HFFc6 (cell line): ENCODE measurements around the gene JAZF1. TPM values are rescaled to one million over a fixed set of nuclear protein-coding genes. Genes with fewer than 3 reads are reported as not detected.

Experiments used
- DNase-seq: peaks from one replicate; pipeline ENCODE4 v3.0.0-alpha.2; 2018
- H3K27ac Mint-ChIP-seq: 2 replicates; pipeline ENCODE4 v1.8.0; 2020; ENCODE audit warnings: mild to moderate bottlenecking, mixed read lengths
- H3K27me3 Mint-ChIP-seq: 2 replicates; pipeline ENCODE4 v1.8.0; 2021; ENCODE audit warnings: mild to moderate bottlenecking, moderate library complexity, mixed read lengths; ENCODE audit not compliant: insufficient read depth
- H3K36me3 Mint-ChIP-seq: 2 replicates; pipeline ENCODE4 v1.8.0; 2021; ENCODE audit warnings: low read depth, mixed read lengths
- H3K4me1 Mint-ChIP-seq: 2 replicates; pipeline ENCODE4 v1.8.0; 2020; ENCODE audit warnings: low read depth, mixed read lengths
- H3K4me3 Mint-ChIP-seq: 2 replicates; pipeline ENCODE4 v1.8.0; 2020; ENCODE audit warnings: mild to moderate bottlenecking, moderate library complexity, mixed read lengths
- H3K9me3 Mint-ChIP-seq: 2 replicates; pipeline ENCODE4 v1.8.0; 2020; ENCODE audit warnings: mild to moderate bottlenecking, mixed read lengths
- total RNA-seq, 6 experiments: library from RNA; stranded (reverse); fragmentation: NEBNext Ultra II Directional; extraction: Animal tissue kit (Norgen Biotek cat#: 25700); gene quantifications; 2 replicates in 1 of 6; 3 replicates in 5 of 6; pipeline ENCODE4 v1.2.3, GENCODE V29; 2021
- TF ChIP-seq, protein P1 (sequence below): fragments of 200-600 bp; sonication (generic); IDR thresholded peaks from 2 replicates; pipeline ENCODE4 v1.5.0; 2021; ENCODE audit warnings: antibody characterized with exemption, mild to moderate bottlenecking

The JAZF1 gene
- total RNA-seq, 6 experiments from 2014 or later: 17.5 to 26.3 (median 21.4) TPM

DNA sequence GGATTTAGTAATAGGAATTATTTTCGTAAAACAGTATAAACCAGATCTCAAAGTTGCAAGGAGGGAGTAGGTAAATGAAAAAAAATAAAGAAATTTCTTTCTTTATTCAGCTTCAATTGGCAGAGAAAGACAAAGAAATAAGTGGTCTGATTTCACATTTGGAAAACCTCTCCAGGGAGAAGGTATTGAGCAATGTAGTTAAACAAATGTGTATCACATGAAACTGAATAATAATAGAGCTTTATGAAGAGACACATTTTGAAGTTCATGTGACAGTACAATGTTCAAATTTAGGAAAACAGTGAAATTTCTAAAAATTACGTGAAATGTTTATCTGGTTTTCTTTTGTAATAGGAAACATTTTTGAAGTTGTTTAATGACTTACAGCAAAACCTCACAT, 377.6 kb downstream of the JAZF1 start:
- Mint-ChIP-seq H3K27me3 (no peaks in the 10 kb centered on the region; the same call in none of the 2 replicates), H3K27ac (no peak overlapping the region), H3K36me3 (peaks cover 8% of the 10 kb centered on the region; the same call in 1 of the 2 replicates), H3K4me1 (peaks cover 12% of the 10 kb centered on the region), H3K4me3 (no peak overlapping the region), H3K9me3 (no peaks in the 10 kb centered on the region)
- no peak for DNase-seq
- TF ChIP-seq, protein P1, sequence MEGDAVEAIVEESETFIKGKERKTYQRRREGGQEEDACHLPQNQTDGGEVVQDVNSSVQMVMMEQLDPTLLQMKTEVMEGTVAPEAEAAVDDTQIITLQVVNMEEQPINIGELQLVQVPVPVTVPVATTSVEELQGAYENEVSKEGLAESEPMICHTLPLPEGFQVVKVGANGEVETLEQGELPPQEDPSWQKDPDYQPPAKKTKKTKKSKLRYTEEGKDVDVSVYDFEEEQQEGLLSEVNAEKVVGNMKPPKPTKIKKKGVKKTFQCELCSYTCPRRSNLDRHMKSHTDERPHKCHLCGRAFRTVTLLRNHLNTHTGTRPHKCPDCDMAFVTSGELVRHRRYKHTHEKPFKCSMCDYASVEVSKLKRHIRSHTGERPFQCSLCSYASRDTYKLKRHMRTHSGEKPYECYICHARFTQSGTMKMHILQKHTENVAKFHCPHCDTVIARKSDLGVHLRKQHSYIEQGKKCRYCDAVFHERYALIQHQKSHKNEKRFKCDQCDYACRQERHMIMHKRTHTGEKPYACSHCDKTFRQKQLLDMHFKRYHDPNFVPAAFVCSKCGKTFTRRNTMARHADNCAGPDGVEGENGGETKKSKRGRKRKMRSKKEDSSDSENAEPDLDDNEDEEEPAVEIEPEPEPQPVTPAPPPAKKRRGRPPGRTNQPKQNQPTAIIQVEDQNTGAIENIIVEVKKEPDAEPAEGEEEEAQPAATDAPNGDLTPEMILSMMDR: no peak

DNA sequence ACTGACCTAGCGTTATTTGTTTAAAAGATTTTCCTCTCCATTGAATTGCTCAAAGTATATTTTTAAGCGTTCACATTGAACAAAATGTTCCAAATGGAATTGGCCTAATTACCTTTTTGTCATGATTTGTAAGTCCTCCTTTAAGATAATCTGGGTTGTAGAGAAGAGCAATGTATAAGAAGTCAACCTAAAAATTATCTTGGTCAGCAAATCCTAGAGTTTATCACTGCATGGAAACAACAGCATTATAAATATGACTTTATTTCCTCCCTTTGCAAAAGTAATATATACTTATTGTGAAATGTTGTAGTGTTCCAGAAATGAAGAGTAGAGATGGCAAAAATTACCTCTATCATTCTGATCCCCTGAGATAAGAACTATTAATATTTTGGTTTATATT, 381.4 kb downstream of the JAZF1 start:
- peaks cover 12% of the 10 kb centered on the region for H3K36me3 Mint-ChIP-seq
- TF ChIP-seq, protein P1: no peak
- H3K27me3 Mint-ChIP-seq: no peaks in the 10 kb centered on the region; the same call in none of the 2 replicates
- H3K4me3 Mint-ChIP-seq: no peak overlapping the region
- no peaks in the 10 kb centered on the region; the same call in 1 of the 2 replicates for H3K4me1 Mint-ChIP-seq
- DNase-seq: no peak
- H3K27ac Mint-ChIP-seq: no peak overlapping the region
- H3K9me3 Mint-ChIP-seq: no peaks in the 10 kb centered on the region

DNA sequence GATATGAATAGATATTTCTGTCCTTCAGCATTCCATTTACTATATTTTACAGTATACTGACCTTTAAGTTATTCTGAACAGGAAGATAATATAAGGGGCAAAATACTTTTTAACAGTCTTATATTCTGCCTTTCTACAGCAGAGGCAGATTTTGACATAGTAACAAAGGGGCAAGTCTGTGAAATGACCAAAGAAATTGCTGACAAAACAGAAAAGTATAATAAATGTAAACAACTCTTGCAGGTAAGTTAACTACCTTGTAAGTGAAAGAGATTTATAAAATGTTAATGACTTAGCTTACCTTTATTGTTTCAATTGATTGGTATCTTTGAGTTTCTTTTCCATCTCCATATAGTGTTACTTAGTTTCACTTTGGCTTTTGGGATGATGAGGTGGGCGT, 384.6 kb downstream of the JAZF1 start:
- H3K4me3 Mint-ChIP-seq: no peak overlapping the region
- DNase-seq: no peak
- no peak overlapping the region for H3K27ac Mint-ChIP-seq
- no peaks in the 10 kb centered on the region for H3K9me3 Mint-ChIP-seq
- peaks cover 28% of the 10 kb centered on the region for H3K36me3 Mint-ChIP-seq
- H3K27me3 Mint-ChIP-seq: no peaks in the 10 kb centered on the region; the same call in 1 of the 2 replicates
- H3K4me1 Mint-ChIP-seq: peaks cover 21% of the 10 kb centered on the region
- TF ChIP-seq, protein P1: no peak

DNA sequence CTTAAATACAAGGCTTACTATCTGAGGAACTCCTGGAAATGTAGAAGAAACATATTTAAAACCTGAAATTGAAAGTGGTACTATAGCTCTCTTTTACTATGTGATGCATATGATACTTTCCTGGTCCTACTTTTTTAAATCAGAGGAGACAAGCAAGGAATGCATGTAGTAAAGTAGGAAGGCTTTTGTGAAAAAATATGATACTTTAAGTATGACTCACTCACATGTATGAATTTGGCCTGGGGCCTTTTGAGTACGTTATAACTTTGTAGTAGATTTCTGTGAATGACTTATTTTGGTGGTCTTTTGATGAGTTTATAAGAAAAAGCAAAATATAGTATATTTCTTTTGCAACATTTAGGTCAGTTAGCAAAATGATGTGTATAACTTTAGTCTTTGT, 386.8 kb downstream of the JAZF1 start:
- Mint-ChIP-seq H3K4me3 (peak overlapping the region; percentile 21; the same call in 1 of the 2 replicates), H3K9me3 (no peaks in the 10 kb centered on the region), H3K27me3 (no peaks in the 10 kb centered on the region; the same call in 1 of the 2 replicates), H3K27ac (peak overlapping the region; percentile 29; the same call in 1 of the 2 replicates), H3K36me3 (peaks cover 28% of the 10 kb centered on the region), H3K4me1 (peaks cover 21% of the 10 kb centered on the region)
- peak; percentile 38 for DNase-seq
- TF ChIP-seq, protein P1: no peak

DNA sequence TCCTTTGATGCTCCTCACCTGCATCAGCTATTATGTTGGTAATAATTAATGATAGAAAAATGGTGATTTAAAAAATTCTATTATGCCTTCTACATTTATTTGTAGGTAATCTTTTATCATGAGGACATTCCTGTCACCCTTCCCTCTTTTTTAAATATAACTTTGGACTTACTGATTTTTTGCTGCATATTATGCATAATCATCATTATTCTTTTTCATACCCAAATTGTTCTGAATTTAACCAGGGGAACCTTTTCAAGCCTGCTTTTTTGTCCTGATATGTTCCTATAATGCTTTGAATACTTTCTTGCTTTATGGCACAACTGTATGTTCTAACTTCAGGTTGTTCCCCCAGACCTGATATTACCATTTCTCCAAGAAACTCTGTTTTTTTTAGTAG, 392.2 kb downstream of the JAZF1 start:
- Mint-ChIP-seq H3K27ac (no peak overlapping the region), H3K9me3 (no peaks in the 10 kb centered on the region), H3K27me3 (no peaks in the 10 kb centered on the region), H3K4me1 (peaks cover 27% of the 10 kb centered on the region), H3K36me3 (peaks cover 20% of the 10 kb centered on the region), H3K4me3 (no peak overlapping the region)
- TF ChIP-seq, protein P1: no peak
- DNase-seq: no peak
